SK-N-SH (cell line): ENCODE data around the gene GSK3B.

ENCODE experiments used
- EP300 ChIP-seq, 2 experiments: IDR thresholded peaks; 2 replicates each; pipeline versions ENCODE4 v1.4.0 to v1.6.1; 2012; ENCODE audit warnings: borderline replicate concordance in 1 of 2, low read depth in 1 of 2, low read length in 1 of 2
- GATA2 ChIP-seq: sonication (generic); formaldehyde crosslinking; IDR thresholded peaks from 2 replicates; pipeline ENCODE4 v1.5.0; 2020; ENCODE audit warnings: mild to moderate bottlenecking, missing genetic modification reagents
- POLR2AphosphoS5 ChIP-seq: IDR thresholded peaks from 2 replicates; pipeline ENCODE4 v1.6.1; 2012; ENCODE audit warnings: low read depth, low read length
- SMC3 ChIP-seq: IDR thresholded peaks from 2 replicates; pipeline ENCODE4 v1.6.1; 2012; ENCODE audit warnings: low read depth, low read length, improper control_type of control experiment
- YY1 ChIP-seq: IDR thresholded peaks from 2 replicates; pipeline ENCODE4 v1.4.0; 2012; ENCODE audit warnings: low read depth, mild to moderate bottlenecking
- TF ChIP-seq, protein P1 (sequence below): fragments of 200-600 bp; sonication (generic); IDR thresholded peaks from 2 replicates; pipeline ENCODE4 v1.6.1; 2017; ENCODE audit warnings: antibody characterized with exemption, mild to moderate bottlenecking, moderate library complexity

DNA sequence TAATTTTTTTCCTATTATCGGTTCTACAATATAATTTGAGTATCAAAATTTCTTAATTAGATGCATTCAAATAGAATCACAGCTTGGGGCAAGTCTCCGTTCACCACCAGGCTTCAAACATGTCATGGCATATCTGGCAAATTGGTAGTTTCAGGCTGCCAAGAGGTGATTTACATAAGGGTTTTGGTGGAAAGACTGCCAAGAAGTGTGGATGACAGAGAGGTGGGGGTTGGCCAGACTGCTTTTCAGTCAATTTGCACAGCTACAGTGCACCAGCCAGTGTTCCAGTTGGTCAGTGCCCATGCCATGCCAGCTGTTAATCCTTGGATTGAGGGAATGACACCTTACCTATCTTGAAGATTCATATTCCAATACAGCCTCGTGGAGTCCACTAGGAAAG is 8.4 kb upstream of the GSK3B start:
- TF ChIP-seq POLR2AphosphoS5 (no peak), EP300 (IDR thresholded peaks at IDR 0.05; ENCODE audit: borderline replicate concordance in 1 of 2, low read depth in 1 of 2, low read length in 1 of 2) (no peak), YY1 (no peak), SMC3 (no peak), GATA2 (CRISPR knock-in tag) (no peak)
- TF ChIP-seq, protein P1, sequence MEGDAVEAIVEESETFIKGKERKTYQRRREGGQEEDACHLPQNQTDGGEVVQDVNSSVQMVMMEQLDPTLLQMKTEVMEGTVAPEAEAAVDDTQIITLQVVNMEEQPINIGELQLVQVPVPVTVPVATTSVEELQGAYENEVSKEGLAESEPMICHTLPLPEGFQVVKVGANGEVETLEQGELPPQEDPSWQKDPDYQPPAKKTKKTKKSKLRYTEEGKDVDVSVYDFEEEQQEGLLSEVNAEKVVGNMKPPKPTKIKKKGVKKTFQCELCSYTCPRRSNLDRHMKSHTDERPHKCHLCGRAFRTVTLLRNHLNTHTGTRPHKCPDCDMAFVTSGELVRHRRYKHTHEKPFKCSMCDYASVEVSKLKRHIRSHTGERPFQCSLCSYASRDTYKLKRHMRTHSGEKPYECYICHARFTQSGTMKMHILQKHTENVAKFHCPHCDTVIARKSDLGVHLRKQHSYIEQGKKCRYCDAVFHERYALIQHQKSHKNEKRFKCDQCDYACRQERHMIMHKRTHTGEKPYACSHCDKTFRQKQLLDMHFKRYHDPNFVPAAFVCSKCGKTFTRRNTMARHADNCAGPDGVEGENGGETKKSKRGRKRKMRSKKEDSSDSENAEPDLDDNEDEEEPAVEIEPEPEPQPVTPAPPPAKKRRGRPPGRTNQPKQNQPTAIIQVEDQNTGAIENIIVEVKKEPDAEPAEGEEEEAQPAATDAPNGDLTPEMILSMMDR = no peak
